Body of pancreas (tissue), 4 donors: ENCODE results near the gene ACP7.

Experiments
- POLR2A ChIP-seq, 3 donors: fragments of 450-650 bp; IDR thresholded peaks; one replicate each; pipeline ENCODE4 v1.6.1; 2016; ENCODE audit warnings: antibody characterized with exemption in 3 of 3, mild to moderate bottlenecking in 2 of 3
- TF ChIP-seq, protein P1 (sequence below), 7 experiments: fragments of 450-650 bp in 4 of 7; fragments of 200-600 bp in 3 of 7; sonication (generic) in 3 of 7; IDR thresholded peaks; one replicate each; pipeline ENCODE4 v1.5.1; 2016 to 2019; ENCODE audit warnings: antibody characterized with exemption in 7 of 7

DNA sequence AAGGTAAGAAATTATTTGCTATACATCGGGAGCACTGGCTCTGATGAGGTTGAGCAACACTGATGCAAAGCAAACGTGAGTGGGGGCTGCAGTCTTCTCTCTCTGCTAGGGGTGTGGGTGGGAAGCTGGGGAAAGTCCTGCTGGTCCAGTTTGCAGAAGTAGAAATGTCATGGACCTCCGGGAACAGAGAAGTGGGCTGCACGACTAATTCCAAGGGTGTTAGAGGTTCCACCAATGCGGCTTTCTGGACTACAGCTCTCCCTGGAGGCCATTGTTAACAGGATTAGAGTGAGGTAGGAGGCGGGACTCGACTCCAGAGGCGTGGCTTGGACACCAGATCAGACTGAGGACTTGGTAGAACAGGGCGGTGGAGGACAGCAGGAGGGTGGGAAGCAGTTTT, 46.1 kb upstream of the ACP7 start:
- TF ChIP-seq, protein P1, sequence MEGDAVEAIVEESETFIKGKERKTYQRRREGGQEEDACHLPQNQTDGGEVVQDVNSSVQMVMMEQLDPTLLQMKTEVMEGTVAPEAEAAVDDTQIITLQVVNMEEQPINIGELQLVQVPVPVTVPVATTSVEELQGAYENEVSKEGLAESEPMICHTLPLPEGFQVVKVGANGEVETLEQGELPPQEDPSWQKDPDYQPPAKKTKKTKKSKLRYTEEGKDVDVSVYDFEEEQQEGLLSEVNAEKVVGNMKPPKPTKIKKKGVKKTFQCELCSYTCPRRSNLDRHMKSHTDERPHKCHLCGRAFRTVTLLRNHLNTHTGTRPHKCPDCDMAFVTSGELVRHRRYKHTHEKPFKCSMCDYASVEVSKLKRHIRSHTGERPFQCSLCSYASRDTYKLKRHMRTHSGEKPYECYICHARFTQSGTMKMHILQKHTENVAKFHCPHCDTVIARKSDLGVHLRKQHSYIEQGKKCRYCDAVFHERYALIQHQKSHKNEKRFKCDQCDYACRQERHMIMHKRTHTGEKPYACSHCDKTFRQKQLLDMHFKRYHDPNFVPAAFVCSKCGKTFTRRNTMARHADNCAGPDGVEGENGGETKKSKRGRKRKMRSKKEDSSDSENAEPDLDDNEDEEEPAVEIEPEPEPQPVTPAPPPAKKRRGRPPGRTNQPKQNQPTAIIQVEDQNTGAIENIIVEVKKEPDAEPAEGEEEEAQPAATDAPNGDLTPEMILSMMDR (IDR thresholded peaks at IDR 0.05) = peak in 5 of 7 experiments; percentile 19 to 50 (median 41)
- TF ChIP-seq POLR2A (IDR thresholded peaks at IDR 0.05) = no peak
